Peyer's patch (tissue), 4 donors: Measurements from ENCODE around the gene HMCN1.

ENCODE experiments used
- CTCF ChIP-seq, 6 experiments: fragments of 450-650 bp in 4 of 6; fragments of 200-600 bp in 2 of 6; sonication (generic) in 1 of 6; IDR thresholded peaks; one replicate each; pipeline ENCODE4 v1.5.1; 2017 to 2019; ENCODE audit warnings: antibody characterized with exemption in 6 of 6, mild to moderate bottlenecking in 3 of 6, moderate library complexity in 1 of 6
- POLR2A ChIP-seq, 2 donors: fragments of 450-650 bp; IDR thresholded peaks; one replicate each; pipeline ENCODE4 v1.5.1; 2017; ENCODE audit warnings: antibody characterized with exemption in 2 of 2, mild to moderate bottlenecking in 2 of 2, moderate library complexity in 2 of 2

- TF ChIP-seq CTCF (IDR thresholded peaks at IDR 0.05) = no peak
- no peak for TF ChIP-seq POLR2A (IDR thresholded peaks at IDR 0.05)
These were observed 319.8 kb downstream of the HMCN1 start for GRCh38 chr1:186054003-186054402.
